ENCODE measurements around the gene COQ2. TPM values are rescaled to one million over a fixed set of nuclear protein-coding genes. Genes with fewer than 3 reads are reported as not detected.
A peak's percentile ranks its signal among the peaks of the same experiment; 100 is the strongest.
"Not testable (repeated sequence)": the region's sequence is repeated elsewhere in the genome, so short reads cannot be mapped to it uniquely, and the experiment has no call there.

Gene COQ2
- total and polyA plus RNA-seq, 4 experiments from 2014 or later, result 5.5 to 7.6 (median 6.8) TPM

DNA sequence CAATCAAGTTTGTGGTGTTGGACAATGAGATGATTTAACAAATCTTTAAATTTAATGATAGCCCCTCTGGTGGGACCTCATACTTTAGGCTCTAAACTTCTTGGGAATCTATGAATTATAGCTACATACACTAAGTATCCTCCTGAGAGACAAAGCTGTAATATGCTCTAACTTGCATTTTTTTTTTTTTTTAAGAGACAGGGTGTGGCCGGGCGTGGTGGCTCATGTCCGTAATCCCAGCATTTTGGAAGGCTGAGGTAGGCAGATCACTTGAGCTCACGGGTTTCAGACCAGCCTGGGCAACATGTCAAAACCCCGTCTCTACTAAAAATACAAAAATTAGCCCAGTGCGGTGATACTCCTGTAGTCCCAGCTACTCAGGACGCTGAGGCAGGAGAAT is 23.3 kb upstream of the COQ2 start:
- Histone ChIP-seq H3K27me3 (ENCODE audit: insufficient read depth, low read length) (no peaks in the 10 kb centered on the region), H3K9me3 (ENCODE audit: control insufficient read depth in 1 of 2, low read length in 2 of 2) (no peaks in the 10 kb centered on the region), H3K4me1 (ENCODE audit: insufficient read depth, low read length) (no peaks in the 10 kb centered on the region), H3K4me3 (ENCODE audit: low read length in 2 of 2) (no peak overlapping the region), H3K27ac (ENCODE audit: low read depth, low read length) (no peak overlapping the region), H3K36me3 (ENCODE audit: insufficient read depth, low read length) (peaks cover 5% of the 10 kb centered on the region)
- intact Hi-C loops (cut with micrococcal nuclease), result no loop called here
- Mint-ChIP-seq H3K4me3 (no peak overlapping the region), H3K9me3 (no peaks in the 10 kb centered on the region), H3K27ac (no peak overlapping the region), H3K27me3 (no peaks in the 10 kb centered on the region), H3K36me3 (peaks cover 42 to 49% of the 10 kb centered on the region in 2 donors), H3K4me1 (no peaks in the 10 kb centered on the region)
- ChIA-PET CTCF (ENCODE audit: partially characterized antibody) (no interaction called here), POLR2A (ENCODE audit: partially characterized antibody) (interaction anchor here (1.3 kb wide), 1 partner anchor 24 kb away, joined by 7 read pairs; the partner anchor contains the start of gene COQ2)
- DNase-seq, result no peak

DNA sequence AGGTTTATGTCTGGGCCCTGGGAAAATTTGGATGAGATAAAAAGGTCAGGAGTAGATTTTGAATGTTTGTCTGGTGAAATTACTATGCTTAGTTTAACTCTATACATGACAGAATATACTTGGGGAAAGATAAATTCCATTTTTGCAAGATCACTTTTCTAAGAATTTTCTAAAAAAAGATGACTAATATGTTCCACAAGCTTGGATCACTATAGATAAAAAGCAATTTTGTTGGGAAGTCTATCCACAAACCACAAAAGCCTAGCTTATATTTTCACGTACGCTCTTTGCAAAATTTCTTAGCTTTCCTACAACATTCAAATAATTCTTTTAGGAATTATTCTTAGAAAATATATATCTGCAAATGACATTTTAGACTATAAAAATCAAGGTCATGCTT is 20.6 kb upstream of the COQ2 start:
- H3K36me3 Mint-ChIP-seq, result peaks cover 37 to 45% of the 10 kb centered on the region in 2 donors
- POLR2A ChIA-PET (ENCODE audit: partially characterized antibody), result no interaction called here

DNA sequence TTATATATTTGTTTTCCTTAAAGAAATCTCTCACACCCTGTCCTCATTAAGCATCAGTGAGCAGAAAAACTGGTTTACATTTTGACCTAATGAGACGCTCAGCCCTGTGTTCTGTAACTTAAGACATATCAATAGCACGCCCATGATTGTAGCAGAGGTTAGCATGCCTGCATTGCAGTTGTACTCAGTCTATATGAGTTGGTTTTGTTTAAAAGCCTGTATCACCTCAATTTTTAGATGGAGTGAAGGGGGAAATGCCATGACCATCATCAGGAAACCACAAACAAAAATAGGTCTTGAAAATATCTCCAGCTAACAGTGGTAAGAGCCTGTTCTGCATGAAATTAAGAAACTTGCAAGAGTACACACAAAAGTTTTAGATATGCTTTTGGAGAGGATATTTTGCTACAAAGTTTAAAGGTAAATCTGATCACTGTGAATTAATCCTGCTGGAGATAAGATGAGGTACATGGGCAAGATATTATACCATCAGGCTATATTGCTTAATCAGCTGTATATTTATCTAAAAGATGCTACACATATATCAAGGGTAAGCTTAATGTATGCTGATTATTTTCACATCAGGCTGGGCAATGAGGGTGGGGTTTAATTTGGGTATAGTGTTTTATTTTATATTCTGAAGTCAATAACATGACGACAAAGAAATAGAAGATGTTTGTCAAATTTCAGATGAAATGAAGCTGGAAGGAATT is 13.1 kb upstream of the COQ2 start:
- peak overlapping the region; percentile 30 to 86 (median 48) for H3K27ac Mint-ChIP-seq
- H3K9me3 Mint-ChIP-seq, result no peaks in the 10 kb centered on the region
- Histone ChIP-seq H3K27ac (ENCODE audit: low read depth, low read length) (peak overlapping the region; percentile 26), H3K27me3 (ENCODE audit: insufficient read depth, low read length) (no peaks in the 10 kb centered on the region), H3K9me3 (ENCODE audit: control insufficient read depth in 1 of 2, low read length in 2 of 2) (no peaks in the 10 kb centered on the region), H3K4me1 (ENCODE audit: insufficient read depth, low read length) (peaks cover 19% of the 10 kb centered on the region), H3K4me3 (ENCODE audit: low read length in 2 of 2) (no peak overlapping the region), H3K36me3 (ENCODE audit: insufficient read depth, low read length) (peaks cover 7% of the 10 kb centered on the region)
- POLR2A ChIA-PET (ENCODE audit: partially characterized antibody), result interaction anchor here (1.0 kb wide), 1 partner anchor 13 kb away, joined by 6 read pairs; the partner anchor contains the start of gene COQ2
- H3K4me1 Mint-ChIP-seq, result peaks cover 13 to 22% (median 17%) of the 10 kb centered on the region in 4 donors
- peak overlapping the region in 6 of 8 donors; percentile 18 to 59 (median 51) for H3K4me3 Mint-ChIP-seq
- H3K27me3 Mint-ChIP-seq, result no peaks in the 10 kb centered on the region
- peak in 3 of 5 donors; percentile 12 to 39 (median 36) for DNase-seq
- H3K36me3 Mint-ChIP-seq, result peaks cover 15 to 27% of the 10 kb centered on the region in 2 donors
- intact Hi-C loops (cut with micrococcal nuclease), result no loop called here
- CTCF ChIA-PET (ENCODE audit: partially characterized antibody), result interaction anchor here (1.0 to 1.5 kb wide), 5 partner anchors 13 to 213 kb away, joined by 3 to 5 read pairs (median 3); partner anchors contain the start of gene COQ2

More for the DNA sequence above, 20.6 kb upstream of the COQ2 start:
- Histone ChIP-seq H3K4me1 (ENCODE audit: insufficient read depth, low read length) (no peaks in the 10 kb centered on the region), H3K27ac (ENCODE audit: low read depth, low read length) (no peak overlapping the region), H3K9me3 (ENCODE audit: control insufficient read depth in 1 of 2, low read length in 2 of 2) (no peaks in the 10 kb centered on the region), H3K27me3 (ENCODE audit: insufficient read depth, low read length) (no peaks in the 10 kb centered on the region), H3K4me3 (ENCODE audit: low read length in 2 of 2) (no peak overlapping the region), H3K36me3 (ENCODE audit: insufficient read depth, low read length) (peaks cover 12% of the 10 kb centered on the region)
- intact Hi-C loops (cut with micrococcal nuclease), result no loop called here
- Mint-ChIP-seq H3K9me3 (no peaks in the 10 kb centered on the region), H3K27ac (peak overlapping the region in 1 of 7 donors; percentile 71), H3K4me1 (no peaks in the 10 kb centered on the region), H3K27me3 (no peaks in the 10 kb centered on the region), H3K4me3 (no peak overlapping the region)
- CTCF ChIA-PET (ENCODE audit: partially characterized antibody), result interaction anchor here (2.6 kb wide), 1 partner anchor 21 kb away, joined by 8 read pairs; the partner anchor contains the start of gene COQ2
- DNase-seq, result no peak

DNA sequence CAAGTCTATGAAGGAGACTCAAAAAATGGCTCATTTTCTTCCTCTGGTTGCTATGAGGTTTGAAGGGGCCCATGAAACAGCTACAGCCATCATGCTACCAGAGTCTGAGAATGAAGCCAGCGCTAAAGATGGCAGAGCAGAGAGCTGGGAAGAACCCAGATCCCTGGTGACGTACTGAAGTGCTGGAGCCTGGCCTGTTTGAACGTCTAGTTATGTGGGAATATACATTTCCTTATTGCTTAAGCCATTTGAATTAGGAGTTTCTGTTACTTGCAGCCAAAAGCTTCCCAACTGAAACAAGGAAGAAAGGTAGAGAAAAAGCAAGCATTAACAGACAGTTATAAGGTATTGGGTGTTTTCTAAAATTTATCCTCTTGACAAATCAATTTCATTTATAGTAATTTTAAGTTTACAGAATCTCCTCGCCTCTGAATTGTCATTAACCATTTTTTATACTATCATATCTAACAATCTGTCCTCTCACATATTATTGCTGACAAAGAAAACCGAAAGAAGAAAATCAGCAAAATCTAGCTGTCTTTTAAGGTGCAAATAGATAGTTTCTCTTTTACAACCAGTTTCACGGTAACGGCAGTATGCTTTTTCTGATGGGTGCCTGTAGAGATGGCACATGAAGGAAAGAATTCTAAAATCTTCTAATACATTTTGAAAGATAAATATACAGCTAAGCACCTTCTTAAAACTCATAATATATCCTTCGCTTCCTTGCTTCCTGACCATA is 8.9 kb upstream of the COQ2 start:
- peaks cover 0 to 4% (median 0%) of the 10 kb centered on the region in 8 donors for H3K9me3 Mint-ChIP-seq
- no peaks in the 10 kb centered on the region for H3K27me3 ChIP-seq (ENCODE audit: insufficient read depth, low read length)
- no peaks in the 10 kb centered on the region for H3K36me3 ChIP-seq (ENCODE audit: insufficient read depth, low read length)
- no peaks in the 10 kb centered on the region for H3K9me3 ChIP-seq (ENCODE audit: control insufficient read depth in 1 of 2, low read length in 2 of 2)
- H3K4me1 ChIP-seq (ENCODE audit: insufficient read depth, low read length), result peaks cover 17% of the 10 kb centered on the region
- peak in 2 of 5 donors; percentile 14 to 15 for DNase-seq
- peaks cover 9 to 10% of the 10 kb centered on the region in 2 donors for H3K36me3 Mint-ChIP-seq
- H3K4me3 Mint-ChIP-seq, result peak overlapping the region in 6 of 8 donors; percentile 9 to 73 (median 46)
- peaks cover 13 to 22% (median 16%) of the 10 kb centered on the region in 4 donors for H3K4me1 Mint-ChIP-seq
- H3K27ac ChIP-seq (ENCODE audit: low read depth, low read length), result no peak overlapping the region
- CTCF ChIA-PET (ENCODE audit: partially characterized antibody), result interaction anchor here (1.0 to 3.4 kb wide), 3 partner anchors 9 to 29 kb away, joined by 5 to 21 read pairs (median 20); partner anchors contain the start of gene COQ2
- H3K4me3 ChIP-seq (ENCODE audit: low read length in 2 of 2), result no peak overlapping the region
- H3K27ac Mint-ChIP-seq, result peak overlapping the region; percentile 13 to 92 (median 54)
- intact Hi-C loops (cut with micrococcal nuclease), result no loop called here
- POLR2A ChIA-PET (ENCODE audit: partially characterized antibody), result interaction anchor here (1.1 to 3.4 kb wide), 2 partner anchors 9 to 162 kb away, joined by 4 to 25 read pairs; partner anchors contain the start of genes COQ2, HELQ and MRPS18C
- H3K27me3 Mint-ChIP-seq, result no peaks in the 10 kb centered on the region

DNA sequence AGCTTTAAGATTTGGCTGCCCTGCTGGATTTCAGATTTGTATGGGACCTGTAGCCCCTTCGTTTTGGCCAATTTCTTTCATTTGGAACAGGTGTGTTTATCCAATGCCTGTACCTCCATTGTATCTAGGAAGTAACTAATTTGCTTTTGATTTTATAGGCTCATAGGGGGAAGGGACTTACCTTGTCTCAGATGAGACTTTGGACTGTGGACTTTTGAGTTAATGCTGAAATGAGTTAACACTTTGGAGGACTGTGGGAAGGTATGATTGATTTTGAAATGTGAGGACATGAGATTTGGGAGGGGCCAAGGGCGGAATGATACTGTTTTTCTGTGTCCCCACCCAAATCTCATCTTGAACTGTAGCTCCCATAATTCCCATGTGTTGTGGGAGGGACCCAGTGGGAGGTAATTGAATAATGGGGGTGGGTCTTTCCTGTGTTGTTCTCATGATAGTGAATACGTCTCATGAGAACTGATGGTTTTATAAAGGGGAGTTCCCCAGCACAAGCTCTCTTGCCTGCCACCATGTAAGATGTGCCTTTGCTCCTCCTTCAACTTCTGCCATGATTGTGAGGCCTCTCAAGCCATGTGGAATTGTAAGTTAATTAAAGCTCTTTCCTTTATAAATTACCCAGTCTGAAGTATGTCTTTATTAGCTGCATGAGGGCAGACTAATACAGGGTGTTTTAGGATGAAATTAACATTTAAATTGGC is 5.6 kb upstream of the COQ2 start:
- DNase-seq; H3K4me3 ChIP-seq (ENCODE audit: low read length in 2 of 2); H3K9me3 Mint-ChIP-seq; H3K27ac ChIP-seq (ENCODE audit: low read depth, low read length); H3K36me3 Mint-ChIP-seq; H3K27ac Mint-ChIP-seq; intact Hi-C loops (cut with micrococcal nuclease); POLR2A ChIA-PET (ENCODE audit: partially characterized antibody); H3K4me1 ChIP-seq (ENCODE audit: insufficient read depth, low read length); H3K27me3 ChIP-seq (ENCODE audit: insufficient read depth, low read length); H3K9me3 ChIP-seq (ENCODE audit: control insufficient read depth in 1 of 2, low read length in 2 of 2); H3K36me3 ChIP-seq (ENCODE audit: insufficient read depth, low read length); H3K27me3 Mint-ChIP-seq; H3K4me3 Mint-ChIP-seq: not testable (repeated sequence)
- H3K4me1 Mint-ChIP-seq, result peaks cover 3 to 10% (median 7%) of the 10 kb centered on the region in 4 donors
- CTCF ChIA-PET (ENCODE audit: partially characterized antibody), result interaction anchor here (2.1 kb wide), 1 partner anchor 10 kb away, joined by 5 read pairs; no protein-coding TSS in a partner anchor

DNA sequence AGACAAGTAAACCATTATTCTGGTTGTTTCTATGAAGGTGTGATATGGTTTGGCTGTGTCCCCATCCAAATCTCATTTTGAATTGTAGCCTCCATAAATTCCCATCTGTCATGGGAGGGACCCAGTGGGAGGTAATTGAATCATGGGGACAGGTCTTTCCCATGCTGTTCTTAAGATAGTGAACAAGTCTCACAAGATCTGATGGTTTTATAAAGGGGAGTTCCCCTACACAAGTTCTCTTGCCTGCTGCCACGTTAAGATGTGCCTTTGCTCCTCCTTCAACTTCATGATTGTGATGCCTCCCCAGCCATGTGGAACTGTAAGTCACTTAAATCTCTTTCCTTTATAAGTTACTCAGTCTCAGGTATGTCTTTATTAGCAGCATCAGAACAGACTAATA is 3.8 kb upstream of the COQ2 start:
- H3K36me3 Mint-ChIP-seq; POLR2A ChIA-PET (ENCODE audit: partially characterized antibody); intact Hi-C loops (cut with micrococcal nuclease); H3K9me3 ChIP-seq (ENCODE audit: control insufficient read depth in 1 of 2, low read length in 2 of 2); H3K27me3 Mint-ChIP-seq; H3K9me3 Mint-ChIP-seq; H3K36me3 ChIP-seq (ENCODE audit: insufficient read depth, low read length); H3K27ac ChIP-seq (ENCODE audit: low read depth, low read length); H3K27me3 ChIP-seq (ENCODE audit: insufficient read depth, low read length); CTCF ChIA-PET (ENCODE audit: partially characterized antibody); DNase-seq; H3K4me3 Mint-ChIP-seq; H3K4me3 ChIP-seq (ENCODE audit: low read length in 2 of 2): not testable (repeated sequence)
- peaks cover 13% of the 10 kb centered on the region for H3K4me1 ChIP-seq (ENCODE audit: insufficient read depth, low read length)
- Mint-ChIP-seq H3K27ac (peak overlapping the region in 1 of 7 donors; percentile 30), H3K4me1 (peaks cover 13 to 22% (median 19%) of the 10 kb centered on the region in 4 donors)

Data from CD4-positive, alpha-beta memory T cell (primary cell).